CD14-positive monocyte (primary cell): ENCODE measurements around the gene CDKN1C. TPM values are rescaled to one million over a fixed set of nuclear protein-coding genes. Genes with fewer than 3 reads are reported as not detected.

ENCODE experiments used
- DNase-seq, 3 donors: peaks; one replicate each; pipeline ENCODE4 v3.0.0-alpha.2; 2011 to 2022
- H2AFZ ChIP-seq: 2 replicates; pipeline ENCODE4 v1.6.0; 2012; ENCODE audit warnings: mild to moderate bottlenecking, low read depth, low read length, inconsistent platforms; ENCODE audit not compliant: insufficient read depth, poor library complexity, severe bottlenecking
- H3K27ac ChIP-seq, 2 donors: 1 replicate in 1 of 2; 2 replicates in 1 of 2; pipeline ENCODE4 v1.5.1; 2012 to 2013; ENCODE audit warnings: low read length in 2 of 2, control low read depth in 1 of 2, inconsistent platforms in 1 of 2, low read depth in 1 of 2, mild to moderate bottlenecking in 1 of 2
- H3K27me3 ChIP-seq, 2 donors: one replicate each; pipeline versions ENCODE4 v1.6.0 to v1.6.1; 2011 to 2013; ENCODE audit warnings: low read length in 2 of 2; ENCODE audit not compliant: control insufficient read depth in 2 of 2, insufficient read depth in 2 of 2
- H3K36me3 ChIP-seq, 2 donors: replicated peaks in 1 of 2; 1 replicate in 1 of 2; 2 replicates in 1 of 2; pipeline versions ENCODE4 v1.5.1 to v1.6.1; 2012 to 2013; ENCODE audit warnings: low read length in 2 of 2, control low read depth in 1 of 2, inconsistent platforms in 1 of 2, mild to moderate bottlenecking in 1 of 2; ENCODE audit not compliant: insufficient read depth in 2 of 2, control insufficient read depth in 1 of 2
- H3K4me1 ChIP-seq, 2 donors: 1 replicate in 1 of 2; 2 replicates in 1 of 2; pipeline versions ENCODE4 v1.5.1 to v1.6.1; 2012 to 2013; ENCODE audit warnings: low read length in 2 of 2, control low read depth in 1 of 2, inconsistent platforms in 1 of 2, mild to moderate bottlenecking in 1 of 2, moderate library complexity in 1 of 2; ENCODE audit not compliant: insufficient read depth in 2 of 2, control insufficient read depth in 1 of 2
- H3K4me2 ChIP-seq: replicated peaks from 2 replicates; pipeline ENCODE3; 2012; ENCODE audit warnings: low read length, moderate library complexity, mild to moderate bottlenecking; ENCODE audit not compliant: poor library complexity, severe bottlenecking; ENCODE audit errors: extremely low read depth
- H3K4me3 ChIP-seq, 3 experiments: fragments of 200-600 bp in 1 of 3; sonication (generic) in 1 of 3; replicated peaks in 1 of 3; 1 replicate in 2 of 3; 2 replicates in 1 of 3; pipeline ENCODE4 v1.5.1; 2011 to 2013; ENCODE audit warnings: low read length in 3 of 3, mild to moderate bottlenecking in 3 of 3, control low read depth in 2 of 3, low read depth in 2 of 3, inconsistent platforms in 1 of 3, moderate library complexity in 1 of 3
- H3K79me2 ChIP-seq: 2 replicates; pipeline ENCODE4 v1.6.0; 2012; ENCODE audit warnings: mild to moderate bottlenecking, control low read depth, inconsistent platforms, low read length, moderate library complexity; ENCODE audit not compliant: insufficient read depth
- H3K9ac ChIP-seq: 2 replicates; pipeline ENCODE4 v1.6.0; 2017; ENCODE audit warnings: low read length, mild to moderate bottlenecking; ENCODE audit not compliant: insufficient read depth, poor library complexity, severe bottlenecking
- H3K9me3 ChIP-seq, 2 donors: replicated peaks in 1 of 2; 1 replicate in 1 of 2; 2 replicates in 1 of 2; pipeline versions ENCODE4 v1.5.1 to v1.6.1; 2012 to 2013; ENCODE audit warnings: low read length in 2 of 2, control low read depth in 1 of 2; ENCODE audit not compliant: control insufficient read depth in 1 of 2, insufficient read depth in 1 of 2
- H4K20me1 ChIP-seq: 2 replicates; pipeline ENCODE4 v1.6.0; 2012; ENCODE audit warnings: mild to moderate bottlenecking, low read length, control low read depth, moderate library complexity; ENCODE audit not compliant: insufficient read depth
- H3K27ac Mint-ChIP-seq, 7 donors: one replicate each; pipeline ENCODE4 v1.8.0; 2020; ENCODE audit warnings: mild to moderate bottlenecking in 7 of 7, mixed read lengths in 7 of 7, moderate library complexity in 6 of 7, inconsistent platforms in 2 of 7
- H3K27me3 Mint-ChIP-seq, 3 donors: one replicate each; pipeline ENCODE4 v1.8.0; 2021 to 2022; ENCODE audit warnings: low read depth in 3 of 3, mild to moderate bottlenecking in 3 of 3, mixed read lengths in 3 of 3, moderate library complexity in 3 of 3, inconsistent platforms in 1 of 3
- H3K36me3 Mint-ChIP-seq, 2 donors: one replicate each; pipeline ENCODE4 v1.8.0; 2020; ENCODE audit warnings: mixed read lengths in 2 of 2, inconsistent platforms in 1 of 2, mild to moderate bottlenecking in 1 of 2
- H3K4me1 Mint-ChIP-seq: one replicate; pipeline ENCODE4 v1.8.0; 2020; ENCODE audit warnings: mild to moderate bottlenecking, mixed read lengths
- H3K4me3 Mint-ChIP-seq, 2 donors: one replicate each; pipeline ENCODE4 v1.8.0; 2020; ENCODE audit warnings: mild to moderate bottlenecking in 2 of 2, mixed read lengths in 2 of 2, moderate library complexity in 1 of 2
- H3K9me3 Mint-ChIP-seq, 7 donors: one replicate each; pipeline ENCODE4 v1.8.0; 2020 to 2022; ENCODE audit warnings: mixed read lengths in 7 of 7, mild to moderate bottlenecking in 6 of 7, moderate library complexity in 6 of 7, inconsistent platforms in 2 of 7
- WGBS: methylation state at CpG from one replicate; pipeline ENCODE4 v1.1.5; 2013; ENCODE audit warnings: missing lambda C conversion rate; ENCODE audit not compliant: insufficient coverage; 5-methylcytosine and 5-hydroxymethylcytosine counted together
- intact Hi-C, 2 donors: fragments of 100-400 bp; cut with micrococcal nuclease; formaldehyde crosslinking; loops; one replicate each; pipeline versions ENCODE4 v1.15.0 to v1.15.1; 2023
- polyA plus RNA-seq, 3 donors: library from polyadenylated mRNA; depleted of rRNA in 1 of 3; unstranded in 2 of 3; stranded (reverse) in 1 of 3; fragments of 300-500 nt in 2 of 3; fragments of >200 nt in 1 of 3; fragmentation: Illumina TruSeq in 2 of 3; gene quantifications; 1 replicate in 2 of 3; 2 replicates in 1 of 3; pipeline ENCODE4 v1.2.3, GENCODE V29; 2012 to 2021
- TF ChIP-seq, protein P1 (sequence below): fragments of 200-600 bp; IDR thresholded peaks from one replicate; pipeline ENCODE4 v1.8.0; 2022; ENCODE audit warnings: antibody characterized with exemption, mild to moderate bottlenecking

CDKN1C gene
- polyA plus RNA-seq, 3 donors, result 3.2 to 36.4 (median 4.7) TPM

DNA sequence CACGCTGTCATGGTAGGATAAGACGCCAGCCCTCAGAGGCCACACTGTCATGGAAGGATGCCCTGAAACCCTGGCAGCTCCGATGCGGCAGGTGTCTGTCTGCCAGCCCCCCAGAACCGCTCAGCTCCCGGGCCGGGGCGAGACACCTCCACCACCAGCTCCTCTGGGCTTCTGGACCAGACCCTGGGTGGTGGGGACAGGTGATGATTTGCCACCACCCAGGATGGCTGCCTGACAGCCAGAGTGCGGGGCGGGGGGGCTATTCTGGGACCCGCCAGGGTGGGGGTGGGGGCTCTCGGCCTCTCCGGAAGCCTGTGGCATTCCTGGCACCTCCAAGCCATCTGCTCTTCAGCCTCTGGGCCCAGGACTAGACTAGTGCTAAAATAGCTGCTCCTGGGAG is 34.3 kb upstream of the CDKN1C start:
- TF ChIP-seq, protein P1, sequence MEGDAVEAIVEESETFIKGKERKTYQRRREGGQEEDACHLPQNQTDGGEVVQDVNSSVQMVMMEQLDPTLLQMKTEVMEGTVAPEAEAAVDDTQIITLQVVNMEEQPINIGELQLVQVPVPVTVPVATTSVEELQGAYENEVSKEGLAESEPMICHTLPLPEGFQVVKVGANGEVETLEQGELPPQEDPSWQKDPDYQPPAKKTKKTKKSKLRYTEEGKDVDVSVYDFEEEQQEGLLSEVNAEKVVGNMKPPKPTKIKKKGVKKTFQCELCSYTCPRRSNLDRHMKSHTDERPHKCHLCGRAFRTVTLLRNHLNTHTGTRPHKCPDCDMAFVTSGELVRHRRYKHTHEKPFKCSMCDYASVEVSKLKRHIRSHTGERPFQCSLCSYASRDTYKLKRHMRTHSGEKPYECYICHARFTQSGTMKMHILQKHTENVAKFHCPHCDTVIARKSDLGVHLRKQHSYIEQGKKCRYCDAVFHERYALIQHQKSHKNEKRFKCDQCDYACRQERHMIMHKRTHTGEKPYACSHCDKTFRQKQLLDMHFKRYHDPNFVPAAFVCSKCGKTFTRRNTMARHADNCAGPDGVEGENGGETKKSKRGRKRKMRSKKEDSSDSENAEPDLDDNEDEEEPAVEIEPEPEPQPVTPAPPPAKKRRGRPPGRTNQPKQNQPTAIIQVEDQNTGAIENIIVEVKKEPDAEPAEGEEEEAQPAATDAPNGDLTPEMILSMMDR, result no peak
- intact Hi-C loops, result no loop called here

DNA sequence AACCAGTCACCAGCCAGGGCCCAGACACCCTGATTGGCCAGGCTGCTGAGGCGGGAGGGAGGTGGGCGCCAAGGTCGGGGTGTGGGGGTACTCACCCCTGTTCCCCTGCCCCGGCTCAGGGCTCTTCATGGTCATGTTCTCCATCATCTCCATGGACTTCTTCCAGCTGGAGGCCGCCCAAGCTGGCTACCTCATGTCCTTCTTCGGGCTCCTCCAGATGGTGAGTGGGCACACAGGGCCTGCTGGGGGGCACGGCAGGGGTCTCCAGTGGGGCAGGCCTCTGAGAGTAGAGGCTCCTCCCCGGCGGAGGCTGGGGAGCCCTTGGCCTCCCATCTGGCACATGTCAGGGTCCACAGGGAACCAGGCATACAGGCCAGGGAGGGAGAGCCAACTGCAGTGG is 33.6 kb upstream of the CDKN1C start:
- no peak overlapping the region for H3K4me3 Mint-ChIP-seq
- H3K4me1 Mint-ChIP-seq, result peaks cover under 1% of the 10 kb centered on the region
- no peak overlapping the region for H3K4me3 ChIP-seq
- H3K27me3 ChIP-seq, result peaks cover 0 to 3% of the 10 kb centered on the region in 2 donors
- no peak overlapping the region for H3K9ac ChIP-seq
- peaks cover 9 to 15% (median 13%) of the 10 kb centered on the region in 3 donors for H3K27me3 Mint-ChIP-seq
- peaks cover 0 to 2% of the 10 kb centered on the region in 2 donors for H3K36me3 Mint-ChIP-seq
- H3K9me3 Mint-ChIP-seq, result no peaks in the 10 kb centered on the region
- intact Hi-C loops, result no loop called here
- no peaks in the 10 kb centered on the region for H3K9me3 ChIP-seq
- no peaks in the 10 kb centered on the region for H3K36me3 ChIP-seq
- 96% methylated on average over 8 of the region's 9 CpGs for WGBS
- no peak for DNase-seq
- no peak overlapping the region for H3K27ac ChIP-seq
- H3K27ac Mint-ChIP-seq, result no peak overlapping the region
- TF ChIP-seq, protein P1, result no peak
- H3K4me2 ChIP-seq, result no peak overlapping the region
- H3K79me2 ChIP-seq, result no peaks in the 10 kb centered on the region
- peaks cover 1% of the 10 kb centered on the region for H4K20me1 ChIP-seq
- H2AFZ ChIP-seq, result no peak overlapping the region
- no peaks in the 10 kb centered on the region for H3K4me1 ChIP-seq

More for the DNA sequence above, 34.3 kb upstream of the CDKN1C start:
- Histone ChIP-seq H3K36me3 (no peaks in the 10 kb centered on the region), H2AFZ (no peak overlapping the region), H3K79me2 (no peaks in the 10 kb centered on the region), H3K27me3 (peaks cover 0 to 1% of the 10 kb centered on the region in 2 donors), H3K4me3 (no peak overlapping the region), H3K4me1 (no peaks in the 10 kb centered on the region), H3K27ac (no peak overlapping the region), H3K9me3 (no peaks in the 10 kb centered on the region), H3K9ac (no peak overlapping the region), H3K4me2 (no peak overlapping the region), H4K20me1 (no peaks in the 10 kb centered on the region)
- Mint-ChIP-seq H3K27me3 (peaks cover 4 to 10% (median 9%) of the 10 kb centered on the region in 3 donors), H3K4me3 (no peak overlapping the region), H3K36me3 (peaks cover 0 to 2% of the 10 kb centered on the region in 2 donors), H3K27ac (no peak overlapping the region), H3K4me1 (no peaks in the 10 kb centered on the region), H3K9me3 (no peaks in the 10 kb centered on the region)
- no peak for DNase-seq
- WGBS, result 90% methylated on average over 7 of the region's 13 CpGs
